ENCODE results near the gene GADL1. TPM values are rescaled to one million over a fixed set of nuclear protein-coding genes. Genes with fewer than 3 reads are reported as not detected.

GADL1 gene
- total RNA-seq, 4 donors from 2014 or later, result 1.1 TPM; not detected in 3

DNA sequence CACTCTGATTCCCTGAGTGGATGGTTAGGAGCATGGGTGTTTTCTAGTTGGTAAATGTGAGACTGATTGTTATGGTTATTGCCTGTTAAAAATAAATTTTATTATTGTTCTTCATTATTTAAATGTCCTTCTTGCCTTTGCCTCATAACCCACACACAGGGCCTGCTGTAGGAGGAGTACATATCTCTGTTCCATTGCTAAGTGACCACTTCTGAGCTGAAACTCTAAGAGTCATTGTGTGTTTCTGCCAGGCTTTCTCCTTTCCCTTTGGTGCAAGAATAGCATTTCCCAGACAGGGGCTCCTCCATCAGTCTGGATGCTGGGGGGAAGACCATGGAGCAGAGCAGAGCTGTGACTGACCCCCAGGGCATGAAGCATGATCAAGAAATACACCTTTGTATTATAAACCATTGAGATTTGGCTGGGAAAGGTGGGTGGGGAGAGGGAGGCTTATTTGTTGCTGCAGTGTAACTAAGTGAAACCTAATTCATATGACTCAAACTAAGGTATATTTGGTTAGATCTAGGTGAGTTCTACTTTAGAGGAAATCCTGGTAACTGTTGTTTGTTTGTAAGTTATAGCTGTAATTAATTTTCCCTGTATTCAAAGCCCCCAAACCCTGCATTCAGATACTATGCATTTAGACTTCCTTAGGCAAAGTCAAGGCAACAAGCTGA lies 150.7 kb downstream of the GADL1 start:
- Histone ChIP-seq H3K36me3 (no peaks in the 10 kb centered on the region), H3K27ac (no peak overlapping the region), H3K4me3 (no peak overlapping the region), H3K27me3 (no peaks in the 10 kb centered on the region), H3K4me1 (no peaks in the 10 kb centered on the region), H3K9me3 (no peaks in the 10 kb centered on the region)
- no peak for DNase-seq
- TF ChIP-seq POLR2A (IDR thresholded peaks at IDR 0.05), result no peak
- intact Hi-C loops (cut with DNase I; ENCODE audit: low total_unique reads), result no loop called here

DNA sequence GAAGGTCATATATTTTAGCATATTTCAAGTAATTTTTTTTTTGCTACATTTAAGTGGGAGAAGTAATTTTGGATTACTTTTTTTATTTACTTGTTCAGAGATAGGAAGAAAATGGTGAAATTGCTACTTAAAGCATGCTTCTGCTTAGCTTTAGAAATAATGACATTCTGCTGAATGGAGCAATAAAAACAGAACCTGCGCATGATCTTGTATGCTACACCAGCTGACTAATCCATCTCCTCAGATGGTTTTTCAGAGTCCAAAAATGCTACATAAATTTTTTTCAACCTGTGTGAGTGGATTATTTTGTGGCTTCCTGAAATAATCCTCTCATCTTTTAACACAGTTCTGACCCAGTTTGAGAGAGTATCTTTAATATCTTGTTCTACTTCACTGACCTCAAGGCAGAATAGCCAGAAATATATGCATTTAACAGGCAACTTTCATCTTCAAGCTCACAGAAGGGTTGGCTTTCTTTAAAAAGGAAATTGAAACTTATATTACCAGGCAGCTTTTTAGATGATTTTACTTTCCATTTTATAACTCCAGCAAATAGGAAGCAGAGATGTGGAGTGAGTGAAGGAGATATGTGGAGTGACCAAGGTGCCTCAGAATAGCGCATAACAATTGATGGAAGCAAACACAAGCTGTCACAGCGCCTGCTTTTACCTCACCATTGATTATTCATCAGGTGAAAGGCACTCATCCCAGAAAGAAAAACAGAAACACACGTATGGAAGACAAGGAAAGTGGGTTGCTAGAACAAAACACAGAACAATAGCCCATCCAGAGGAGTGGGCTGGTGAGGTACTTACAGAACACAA lies 151.5 kb downstream of the GADL1 start:
- no peaks in the 10 kb centered on the region for H3K36me3 ChIP-seq
- intact Hi-C loops (cut with DNase I; ENCODE audit: low total_unique reads), result no loop called here
- H3K9me3 ChIP-seq, result no peaks in the 10 kb centered on the region
- H3K4me1 ChIP-seq, result no peaks in the 10 kb centered on the region
- H3K27ac ChIP-seq, result no peak overlapping the region
- H3K27me3 ChIP-seq, result no peaks in the 10 kb centered on the region
- no peak for DNase-seq
- no peak overlapping the region for H3K4me3 ChIP-seq
- TF ChIP-seq, protein P1, sequence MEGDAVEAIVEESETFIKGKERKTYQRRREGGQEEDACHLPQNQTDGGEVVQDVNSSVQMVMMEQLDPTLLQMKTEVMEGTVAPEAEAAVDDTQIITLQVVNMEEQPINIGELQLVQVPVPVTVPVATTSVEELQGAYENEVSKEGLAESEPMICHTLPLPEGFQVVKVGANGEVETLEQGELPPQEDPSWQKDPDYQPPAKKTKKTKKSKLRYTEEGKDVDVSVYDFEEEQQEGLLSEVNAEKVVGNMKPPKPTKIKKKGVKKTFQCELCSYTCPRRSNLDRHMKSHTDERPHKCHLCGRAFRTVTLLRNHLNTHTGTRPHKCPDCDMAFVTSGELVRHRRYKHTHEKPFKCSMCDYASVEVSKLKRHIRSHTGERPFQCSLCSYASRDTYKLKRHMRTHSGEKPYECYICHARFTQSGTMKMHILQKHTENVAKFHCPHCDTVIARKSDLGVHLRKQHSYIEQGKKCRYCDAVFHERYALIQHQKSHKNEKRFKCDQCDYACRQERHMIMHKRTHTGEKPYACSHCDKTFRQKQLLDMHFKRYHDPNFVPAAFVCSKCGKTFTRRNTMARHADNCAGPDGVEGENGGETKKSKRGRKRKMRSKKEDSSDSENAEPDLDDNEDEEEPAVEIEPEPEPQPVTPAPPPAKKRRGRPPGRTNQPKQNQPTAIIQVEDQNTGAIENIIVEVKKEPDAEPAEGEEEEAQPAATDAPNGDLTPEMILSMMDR (IDR thresholded peaks at IDR 0.05), result no peak
- TF ChIP-seq POLR2A (IDR thresholded peaks at IDR 0.05), result no peak

DNA sequence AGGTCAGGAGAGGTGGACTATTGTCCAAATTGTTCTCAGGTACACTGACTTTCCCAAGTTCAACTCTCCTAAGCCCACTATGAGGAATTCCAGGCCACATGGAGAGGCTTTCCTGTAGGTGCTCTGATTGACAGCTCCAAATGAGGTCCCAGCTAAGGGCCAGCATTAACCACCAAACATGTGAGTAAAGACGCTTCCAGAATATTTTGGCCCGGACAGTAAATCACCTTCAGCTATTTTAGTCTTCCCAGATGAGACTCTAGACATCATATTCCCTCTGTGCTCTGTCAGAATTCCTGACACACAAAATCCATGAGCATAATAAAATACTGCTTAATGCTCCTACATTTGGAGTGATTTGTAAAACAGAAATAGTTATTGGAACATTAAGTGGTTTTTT lies 152.6 kb downstream of the GADL1 start:
- Histone ChIP-seq H3K36me3 (no peaks in the 10 kb centered on the region), H3K27ac (no peak overlapping the region), H3K4me3 (no peak overlapping the region), H3K27me3 (no peaks in the 10 kb centered on the region), H3K9me3 (no peaks in the 10 kb centered on the region), H3K4me1 (no peaks in the 10 kb centered on the region)
- intact Hi-C loops (cut with DNase I; ENCODE audit: low total_unique reads), result no loop called here
- no peak for DNase-seq
- TF ChIP-seq, protein P1 (IDR thresholded peaks at IDR 0.05), result no peak
- TF ChIP-seq POLR2A (IDR thresholded peaks at IDR 0.05), result no peak

DNA sequence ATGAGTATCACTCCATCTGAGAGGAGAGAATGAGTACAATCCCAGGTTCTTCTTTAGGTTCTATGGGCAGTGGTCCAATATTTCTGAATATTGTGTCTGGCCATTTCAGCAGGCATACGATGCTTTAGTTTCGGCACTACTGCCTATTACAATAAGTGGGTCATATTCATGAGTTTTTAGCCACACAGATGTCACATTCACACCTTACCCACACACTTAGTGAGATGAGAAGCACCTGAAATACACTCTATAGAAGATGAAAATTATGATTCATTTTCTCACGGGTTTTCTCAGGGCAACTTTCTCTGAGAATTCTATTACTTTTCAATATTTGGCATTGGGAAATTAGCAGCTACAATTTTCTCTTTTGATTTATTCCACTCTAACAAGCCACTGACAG lies 155.9 kb downstream of the GADL1 start:
- intact Hi-C loops (cut with DNase I; ENCODE audit: low total_unique reads), result no loop called here
- H3K4me3 ChIP-seq, result no peak overlapping the region
- TF ChIP-seq, protein P1 (IDR thresholded peaks at IDR 0.05), result no peak
- no peak for TF ChIP-seq POLR2A (IDR thresholded peaks at IDR 0.05)
- no peaks in the 10 kb centered on the region for H3K27me3 ChIP-seq
- H3K4me1 ChIP-seq, result no peaks in the 10 kb centered on the region
- no peaks in the 10 kb centered on the region for H3K9me3 ChIP-seq
- H3K27ac ChIP-seq, result no peak overlapping the region
- H3K36me3 ChIP-seq, result no peaks in the 10 kb centered on the region
- no peak for DNase-seq

DNA sequence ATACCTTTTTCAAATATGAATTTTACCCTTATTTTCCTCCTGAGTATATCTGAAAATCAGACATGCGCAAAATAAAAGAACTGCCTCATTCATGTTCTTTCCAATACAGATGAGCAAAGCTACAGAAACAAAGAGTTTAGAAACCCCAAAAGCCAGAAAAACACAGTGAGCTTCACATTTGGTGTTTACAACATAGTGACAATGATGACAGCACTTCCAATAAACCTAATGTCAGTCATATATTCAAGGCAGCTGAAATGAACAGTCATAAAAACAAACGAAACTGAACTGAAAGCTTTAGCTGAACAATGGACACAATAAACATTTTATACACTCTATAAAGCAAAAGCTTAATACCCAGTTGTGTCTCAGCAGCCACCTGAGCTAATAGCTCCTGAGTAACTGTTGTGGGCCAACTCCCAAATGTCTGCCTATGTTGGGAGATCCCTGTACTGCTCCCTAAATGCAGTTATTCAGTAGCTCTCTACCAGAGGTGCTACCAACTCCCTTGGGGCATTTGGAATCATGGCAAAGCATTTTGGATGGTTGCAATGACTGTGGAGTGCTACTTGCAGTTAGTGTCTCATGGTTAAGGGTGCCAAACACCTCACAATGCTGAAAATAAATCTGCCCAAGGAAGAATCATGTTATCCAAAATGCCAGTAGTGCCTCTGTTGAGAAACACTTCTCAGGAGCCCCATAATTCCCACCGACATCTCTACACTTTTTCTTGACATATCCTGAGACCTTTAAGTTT lies 156.5 kb downstream of the GADL1 start:
- no peaks in the 10 kb centered on the region for H3K9me3 ChIP-seq
- H3K4me3 ChIP-seq, result no peak overlapping the region
- DNase-seq, result no peak
- TF ChIP-seq, protein P1 (IDR thresholded peaks at IDR 0.05), result no peak
- no peak for TF ChIP-seq POLR2A (IDR thresholded peaks at IDR 0.05)
- H3K36me3 ChIP-seq, result no peaks in the 10 kb centered on the region
- H3K27ac ChIP-seq, result no peak overlapping the region
- intact Hi-C loops (cut with DNase I; ENCODE audit: low total_unique reads), result no loop called here
- H3K4me1 ChIP-seq, result no peaks in the 10 kb centered on the region
- H3K27me3 ChIP-seq, result no peaks in the 10 kb centered on the region
